Measurements from ENCODE around the gene GPR27. TPM values are rescaled to one million over a fixed set of nuclear protein-coding genes. Genes with fewer than 3 reads are reported as not detected.
A peak's percentile ranks its signal among the peaks of the same experiment; 100 is the strongest.

GPR27 gene, protein sequence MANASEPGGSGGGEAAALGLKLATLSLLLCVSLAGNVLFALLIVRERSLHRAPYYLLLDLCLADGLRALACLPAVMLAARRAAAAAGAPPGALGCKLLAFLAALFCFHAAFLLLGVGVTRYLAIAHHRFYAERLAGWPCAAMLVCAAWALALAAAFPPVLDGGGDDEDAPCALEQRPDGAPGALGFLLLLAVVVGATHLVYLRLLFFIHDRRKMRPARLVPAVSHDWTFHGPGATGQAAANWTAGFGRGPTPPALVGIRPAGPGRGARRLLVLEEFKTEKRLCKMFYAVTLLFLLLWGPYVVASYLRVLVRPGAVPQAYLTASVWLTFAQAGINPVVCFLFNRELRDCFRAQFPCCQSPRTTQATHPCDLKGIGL
- polyA plus RNA-seq (2013), result 0.41 and 0.43 TPM in 2 replicates

DNA sequence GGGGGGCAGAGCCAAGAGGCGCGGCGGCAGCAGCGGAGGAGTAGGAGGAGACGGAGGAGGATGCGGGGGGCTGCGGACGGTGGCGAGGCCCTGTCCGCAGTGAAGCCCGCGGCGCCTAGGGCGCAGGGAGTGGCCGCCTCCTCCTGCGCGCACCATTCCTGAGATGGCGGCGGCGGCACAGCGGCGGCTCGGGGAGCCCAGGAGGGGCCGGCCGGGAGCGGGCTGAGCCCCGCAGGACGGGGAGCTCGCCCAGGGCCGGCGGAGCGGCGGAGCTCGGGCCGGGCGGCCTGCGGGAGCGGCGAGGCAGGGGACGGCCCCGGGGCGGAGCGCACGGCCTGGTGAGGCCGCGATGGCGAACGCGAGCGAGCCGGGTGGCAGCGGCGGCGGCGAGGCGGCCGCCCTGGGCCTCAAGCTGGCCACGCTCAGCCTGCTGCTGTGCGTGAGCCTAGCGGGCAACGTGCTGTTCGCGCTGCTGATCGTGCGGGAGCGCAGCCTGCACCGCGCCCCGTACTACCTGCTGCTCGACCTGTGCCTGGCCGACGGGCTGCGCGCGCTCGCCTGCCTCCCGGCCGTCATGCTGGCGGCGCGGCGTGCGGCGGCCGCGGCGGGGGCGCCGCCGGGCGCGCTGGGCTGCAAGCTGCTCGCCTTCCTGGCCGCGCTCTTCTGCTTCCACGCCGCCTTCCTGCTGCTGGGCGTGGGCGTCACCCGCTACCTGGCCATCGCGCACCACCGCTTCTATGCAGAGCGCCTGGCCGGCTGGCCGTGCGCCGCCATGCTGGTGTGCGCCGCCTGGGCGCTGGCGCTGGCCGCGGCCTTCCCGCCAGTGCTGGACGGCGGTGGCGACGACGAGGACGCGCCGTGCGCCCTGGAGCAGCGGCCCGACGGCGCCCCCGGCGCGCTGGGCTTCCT is at the start of gene GPR27:
Gene GPR27, plus strand, starts transcription at position 155 of the 909 bp plus-strand sequence. Its CDS starts 195 bp downstream, at position 350.
- H3K27me3 ChIP-seq (ENCODE audit: insufficient read depth, low read length), result peaks cover 40% of the 10 kb centered on the region
- H3K36me3 ChIP-seq (ENCODE audit: control insufficient read depth in 1 of 2, insufficient read depth in 2 of 2, low read length in 2 of 2), result no peaks in the 10 kb centered on the region
- H3K4me1 ChIP-seq (ENCODE audit: control insufficient read depth in 1 of 2, insufficient read depth in 2 of 2, low read length in 2 of 2), result peaks cover 0 to 7% of the 10 kb centered on the region in 2 experiments
- no CpG with 5 or more reads among the region's 131 CpGs for WGBS (ENCODE audit: extremely low coverage, insufficient coverage, insufficient read length)
- H3K14ac ChIP-seq (ENCODE audit: low read length), result no peak within 1 kb of the TSS
- no peak within 1 kb of the TSS for H3K4ac ChIP-seq (ENCODE audit: low read depth, low read length)
- no peak within 1 kb of the TSS for H4K91ac ChIP-seq (ENCODE audit: low read depth, low read length)
- H3K27ac ChIP-seq (ENCODE audit: low read depth, low read length), result no peak within 1 kb of the TSS
- no peak within 1 kb of the TSS for H4K8ac ChIP-seq (ENCODE audit: low read depth, low read length)
- no peak within 1 kb of the TSS for H2BK120ac ChIP-seq (ENCODE audit: insufficient read depth, low read length, poor library complexity)
- no peak within 1 kb of the TSS for H2BK5ac ChIP-seq (ENCODE audit: low read depth, low read length, poor library complexity)
- no peak within 1 kb of the TSS for H4K12ac ChIP-seq (ENCODE audit: low read depth, low read length)
- H3K23ac ChIP-seq (ENCODE audit: low read length), result no peak within 1 kb of the TSS
- H2AK5ac ChIP-seq (ENCODE audit: low read length), result no peak within 1 kb of the TSS
- H3K79me1 ChIP-seq (ENCODE audit: low read length), result no peaks in the 10 kb centered on the region
- peak within 1 kb of the TSS; percentile 98 for H3K4me2 ChIP-seq (ENCODE audit: low read length)
- peak; percentile 1 to 49 for DNase-seq
- H3K9me3 ChIP-seq (ENCODE audit: insufficient read depth, low read depth, low read length), result peaks cover 6% of the 10 kb centered on the region
- no peak within 1 kb of the TSS for H2BK12ac ChIP-seq (ENCODE audit: low read length)
- peak within 1 kb of the TSS; percentile 55 for H2AFZ ChIP-seq (ENCODE audit: insufficient read depth, low read length, poor library complexity)
- no peaks in the 10 kb centered on the region for H3K79me2 ChIP-seq (ENCODE audit: control insufficient read depth, insufficient read depth, low read length, poor library complexity)
- no peak within 1 kb of the TSS for H3K18ac ChIP-seq (ENCODE audit: low read length)
- peak within 1 kb of the TSS; percentile 80 for H3K4me3 ChIP-seq (ENCODE audit: low read depth, low read length)
- H3K9ac ChIP-seq (ENCODE audit: low read length), result no peak within 1 kb of the TSS

DNA sequence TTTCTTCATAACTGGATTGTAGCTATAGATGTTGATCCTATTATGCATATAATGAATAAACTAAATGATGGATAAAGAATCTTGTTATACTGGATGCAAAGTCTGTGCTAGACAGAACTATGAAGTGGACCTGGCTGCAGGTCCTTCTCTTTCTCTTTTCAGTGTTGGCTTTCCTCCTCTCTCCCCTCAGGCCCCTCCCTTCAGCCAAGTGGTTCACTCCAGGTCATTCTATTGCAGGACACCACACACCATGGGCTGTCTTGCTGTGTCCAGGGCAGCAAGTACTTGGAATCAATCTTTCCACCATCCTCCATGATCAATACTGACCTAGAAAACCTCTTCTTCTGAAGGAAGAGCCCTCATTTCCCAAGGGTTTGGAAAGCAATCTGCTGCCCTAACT is 48.7 kb upstream of the GPR27 start:
- H2BK12ac ChIP-seq (ENCODE audit: low read length), result no peak overlapping the region
- no peak for DNase-seq
- H3K23ac ChIP-seq (ENCODE audit: low read length), result no peak overlapping the region
- no peak overlapping the region for H3K9ac ChIP-seq (ENCODE audit: low read length)
- no peak overlapping the region for H2AFZ ChIP-seq (ENCODE audit: insufficient read depth, low read length, poor library complexity)
- no peaks in the 10 kb centered on the region for H3K36me3 ChIP-seq (ENCODE audit: control insufficient read depth in 1 of 2, insufficient read depth in 2 of 2, low read length in 2 of 2)
- H3K4ac ChIP-seq (ENCODE audit: low read depth, low read length), result no peak overlapping the region
- peaks cover 2% of the 10 kb centered on the region for H3K79me2 ChIP-seq (ENCODE audit: control insufficient read depth, insufficient read depth, low read length, poor library complexity)
- H3K4me2 ChIP-seq (ENCODE audit: low read length), result no peak overlapping the region
- no peak overlapping the region for H4K8ac ChIP-seq (ENCODE audit: low read depth, low read length)
- no peaks in the 10 kb centered on the region for H3K9me3 ChIP-seq (ENCODE audit: insufficient read depth, low read depth, low read length)
- no peak overlapping the region for H3K4me3 ChIP-seq (ENCODE audit: low read depth, low read length)
- no peaks in the 10 kb centered on the region for H3K27me3 ChIP-seq (ENCODE audit: insufficient read depth, low read length)
- peaks cover 9 to 10% of the 10 kb centered on the region in 2 experiments for H3K4me1 ChIP-seq (ENCODE audit: control insufficient read depth in 1 of 2, insufficient read depth in 2 of 2, low read length in 2 of 2)
- H2BK5ac ChIP-seq (ENCODE audit: low read depth, low read length, poor library complexity), result no peak overlapping the region
- H3K14ac ChIP-seq (ENCODE audit: low read length), result no peak overlapping the region
- H2AK5ac ChIP-seq (ENCODE audit: low read length), result no peak overlapping the region
- no peak overlapping the region for H2BK120ac ChIP-seq (ENCODE audit: insufficient read depth, low read length, poor library complexity)
- peaks cover 3% of the 10 kb centered on the region for H3K79me1 ChIP-seq (ENCODE audit: low read length)
- no peak overlapping the region for H3K27ac ChIP-seq (ENCODE audit: low read depth, low read length)
- H4K91ac ChIP-seq (ENCODE audit: low read depth, low read length), result no peak overlapping the region
- H3K18ac ChIP-seq (ENCODE audit: low read length), result no peak overlapping the region
- H4K12ac ChIP-seq (ENCODE audit: low read depth, low read length), result no peak overlapping the region

DNA sequence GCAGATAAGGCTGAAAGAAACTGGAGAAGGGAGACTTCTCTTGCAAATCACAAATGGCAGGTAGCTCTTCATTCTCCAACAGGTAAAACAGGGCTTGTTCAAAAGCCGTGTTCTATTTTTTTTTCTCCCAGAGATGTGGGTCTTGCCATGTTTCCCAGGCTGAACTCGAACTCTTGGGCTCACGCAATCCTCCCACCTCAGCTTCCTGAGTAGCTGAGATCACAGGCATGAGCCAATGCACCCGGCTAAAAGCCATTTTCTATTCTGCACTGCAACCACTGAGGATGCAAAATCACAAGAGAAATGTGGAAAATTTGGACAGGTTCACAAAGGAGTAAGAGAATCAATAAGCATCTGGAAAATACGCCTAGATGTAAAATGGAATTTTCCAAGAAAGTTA is 48.0 kb upstream of the GPR27 start:
- no peak overlapping the region for H3K27ac ChIP-seq (ENCODE audit: low read depth, low read length)
- H3K9me3 ChIP-seq (ENCODE audit: insufficient read depth, low read depth, low read length), result no peaks in the 10 kb centered on the region
- no peak overlapping the region for H2BK5ac ChIP-seq (ENCODE audit: low read depth, low read length, poor library complexity)
- peaks cover 9 to 10% of the 10 kb centered on the region in 2 experiments for H3K4me1 ChIP-seq (ENCODE audit: control insufficient read depth in 1 of 2, insufficient read depth in 2 of 2, low read length in 2 of 2)
- H3K23ac ChIP-seq (ENCODE audit: low read length), result no peak overlapping the region
- no peak overlapping the region for H2BK12ac ChIP-seq (ENCODE audit: low read length)
- no peak overlapping the region for H3K4me2 ChIP-seq (ENCODE audit: low read length)
- no peak overlapping the region for H4K8ac ChIP-seq (ENCODE audit: low read depth, low read length)
- no peak overlapping the region for H4K12ac ChIP-seq (ENCODE audit: low read depth, low read length)
- H3K4ac ChIP-seq (ENCODE audit: low read depth, low read length), result no peak overlapping the region
- H3K79me1 ChIP-seq (ENCODE audit: low read length), result peaks cover 3% of the 10 kb centered on the region
- no peak overlapping the region for H2AK5ac ChIP-seq (ENCODE audit: low read length)
- no peaks in the 10 kb centered on the region for H3K27me3 ChIP-seq (ENCODE audit: insufficient read depth, low read length)
- H3K18ac ChIP-seq (ENCODE audit: low read length), result no peak overlapping the region
- H3K4me3 ChIP-seq (ENCODE audit: low read depth, low read length), result no peak overlapping the region
- H3K79me2 ChIP-seq (ENCODE audit: control insufficient read depth, insufficient read depth, low read length, poor library complexity), result peaks cover 2% of the 10 kb centered on the region
- no peak for DNase-seq
- no CpG with 5 or more reads among the region's 5 CpGs for WGBS (ENCODE audit: extremely low coverage, insufficient coverage, insufficient read length)
- H4K91ac ChIP-seq (ENCODE audit: low read depth, low read length), result no peak overlapping the region
- no peak overlapping the region for H2BK120ac ChIP-seq (ENCODE audit: insufficient read depth, low read length, poor library complexity)
- H3K36me3 ChIP-seq (ENCODE audit: control insufficient read depth in 1 of 2, insufficient read depth in 2 of 2, low read length in 2 of 2), result no peaks in the 10 kb centered on the region
- no peak overlapping the region for H3K14ac ChIP-seq (ENCODE audit: low read length)
- H2AFZ ChIP-seq (ENCODE audit: insufficient read depth, low read length, poor library complexity), result no peak overlapping the region
- H3K9ac ChIP-seq (ENCODE audit: low read length), result no peak overlapping the region

DNA sequence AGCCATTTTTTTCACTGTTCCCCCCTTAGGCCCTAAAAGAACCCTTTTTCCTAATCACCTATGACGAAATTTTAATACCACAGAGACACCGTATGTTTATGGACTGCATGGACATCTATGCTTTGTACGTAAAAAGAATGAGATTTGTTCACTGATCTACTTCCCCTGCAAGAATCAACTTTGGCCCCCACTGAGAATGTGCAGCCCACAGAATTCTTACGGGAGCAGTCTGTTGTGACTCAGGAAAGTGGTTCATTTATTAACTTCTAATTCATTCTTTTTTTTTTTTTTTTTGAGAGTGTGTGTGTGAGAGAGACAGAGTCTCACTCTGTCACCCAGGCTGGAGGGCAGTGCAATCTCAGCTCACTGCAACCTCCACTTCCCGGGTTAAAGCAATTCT is 46.1 kb upstream of the GPR27 start:
- H2AFZ ChIP-seq (ENCODE audit: insufficient read depth, low read length, poor library complexity), result no peak overlapping the region
- WGBS (ENCODE audit: extremely low coverage, insufficient coverage, insufficient read length), result no CpG with 5 or more reads among the region's 5 CpGs
- H4K91ac ChIP-seq (ENCODE audit: low read depth, low read length), result no peak overlapping the region
- no peak overlapping the region for H2BK12ac ChIP-seq (ENCODE audit: low read length)
- H3K9me3 ChIP-seq (ENCODE audit: insufficient read depth, low read depth, low read length), result no peaks in the 10 kb centered on the region
- no peak overlapping the region for H3K4me2 ChIP-seq (ENCODE audit: low read length)
- no peak overlapping the region for H3K14ac ChIP-seq (ENCODE audit: low read length)
- no peak overlapping the region for H3K23ac ChIP-seq (ENCODE audit: low read length)
- no peak for DNase-seq
- no peak overlapping the region for H4K12ac ChIP-seq (ENCODE audit: low read depth, low read length)
- H2AK5ac ChIP-seq (ENCODE audit: low read length), result no peak overlapping the region
- H3K79me2 ChIP-seq (ENCODE audit: control insufficient read depth, insufficient read depth, low read length, poor library complexity), result peaks cover 2% of the 10 kb centered on the region
- no peak overlapping the region for H3K4me3 ChIP-seq (ENCODE audit: low read depth, low read length)
- no peaks in the 10 kb centered on the region for H3K27me3 ChIP-seq (ENCODE audit: insufficient read depth, low read length)
- no peak overlapping the region for H3K4ac ChIP-seq (ENCODE audit: low read depth, low read length)
- H4K8ac ChIP-seq (ENCODE audit: low read depth, low read length), result no peak overlapping the region
- peaks cover 3% of the 10 kb centered on the region for H3K79me1 ChIP-seq (ENCODE audit: low read length)
- H3K18ac ChIP-seq (ENCODE audit: low read length), result no peak overlapping the region
- no peaks in the 10 kb centered on the region for H3K36me3 ChIP-seq (ENCODE audit: control insufficient read depth in 1 of 2, insufficient read depth in 2 of 2, low read length in 2 of 2)
- H2BK120ac ChIP-seq (ENCODE audit: insufficient read depth, low read length, poor library complexity), result no peak overlapping the region
- H3K9ac ChIP-seq (ENCODE audit: low read length), result no peak overlapping the region
- H3K27ac ChIP-seq (ENCODE audit: low read depth, low read length), result no peak overlapping the region
- H3K4me1 ChIP-seq (ENCODE audit: control insufficient read depth in 1 of 2, insufficient read depth in 2 of 2, low read length in 2 of 2), result peaks cover 8 to 9% of the 10 kb centered on the region in 2 experiments
- no peak overlapping the region for H2BK5ac ChIP-seq (ENCODE audit: low read depth, low read length, poor library complexity)
